Measurements from ENCODE around the gene LPCAT1. TPM values are rescaled to one million over a fixed set of nuclear protein-coding genes. Genes with fewer than 3 reads are reported as not detected.

The LPCAT1 gene
- total RNA-seq, 2 donors from 2014 or later = 53.9 to 54.6 TPM

- no peaks in the 10 kb centered on the region for H3K36me3 ChIP-seq
- ATAC-seq (ENCODE audit: insufficient number of reproducible peaks, low FRiP score, low read depth) = no peak
- no peaks in the 10 kb centered on the region for H3K4me1 ChIP-seq (ENCODE audit: control insufficient read depth in 1 of 2, low read depth in 2 of 2)
- no peaks in the 10 kb centered on the region for H3K9me3 ChIP-seq
- no peak overlapping the region for H3K27ac ChIP-seq
- no peaks in the 10 kb centered on the region for H3K27me3 ChIP-seq (replicated peaks; ENCODE audit: insufficient read depth)
- no peak overlapping the region for H3K4me3 ChIP-seq
- TF ChIP-seq CTCF (IDR thresholded peaks at IDR 0.05) = no peak
- no peak for DNase-seq (ENCODE audit: low spot score)
These were observed 109.3 kb downstream of the LPCAT1 start for GRCh38 chr5:1414311-1415058.

GRCh38 chr5:1413611-1414241 lies 110.0 kb downstream of the LPCAT1 start:
- no peaks in the 10 kb centered on the region for H3K27me3 ChIP-seq (replicated peaks; ENCODE audit: insufficient read depth)
- H3K4me3 ChIP-seq = no peak overlapping the region
- H3K9me3 ChIP-seq = no peaks in the 10 kb centered on the region
- H3K27ac ChIP-seq = no peak overlapping the region
- TF ChIP-seq CTCF (IDR thresholded peaks at IDR 0.05) = no peak
- no peaks in the 10 kb centered on the region for H3K36me3 ChIP-seq
- DNase-seq (ENCODE audit: low spot score) (no peak), ATAC-seq (ENCODE audit: insufficient number of reproducible peaks, low FRiP score, low read depth) (no peak)
- no peaks in the 10 kb centered on the region for H3K4me1 ChIP-seq (ENCODE audit: control insufficient read depth in 1 of 2, low read depth in 2 of 2)

- ATAC-seq (ENCODE audit: insufficient number of reproducible peaks, low FRiP score, low read depth) (no peak), DNase-seq (ENCODE audit: low spot score) (no peak)
- Histone ChIP-seq H3K27ac (no peak overlapping the region), H3K4me1 (ENCODE audit: control insufficient read depth in 1 of 2, low read depth in 2 of 2) (no peaks in the 10 kb centered on the region), H3K27me3 (replicated peaks; ENCODE audit: insufficient read depth) (no peaks in the 10 kb centered on the region), H3K36me3 (no peaks in the 10 kb centered on the region), H3K9me3 (no peaks in the 10 kb centered on the region), H3K4me3 (no peak overlapping the region)
- TF ChIP-seq CTCF (IDR thresholded peaks at IDR 0.05) = no peak
These were observed 110.5 kb downstream of the LPCAT1 start for GRCh38 chr5:1413211-1413610.

- Histone ChIP-seq H3K27ac (no peak overlapping the region), H3K27me3 (replicated peaks; ENCODE audit: insufficient read depth) (no peaks in the 10 kb centered on the region), H3K4me3 (no peak overlapping the region), H3K36me3 (no peaks in the 10 kb centered on the region), H3K9me3 (no peaks in the 10 kb centered on the region), H3K4me1 (ENCODE audit: control insufficient read depth in 1 of 2, low read depth in 2 of 2) (no peaks in the 10 kb centered on the region)
- ATAC-seq (ENCODE audit: insufficient number of reproducible peaks, low FRiP score, low read depth) (no peak), DNase-seq (ENCODE audit: low spot score) (no peak)
- TF ChIP-seq CTCF (IDR thresholded peaks at IDR 0.05) = no peak
These were observed 111.1 kb downstream of the LPCAT1 start for GRCh38 chr5:1412621-1413020.

GRCh38 chr5:1412163-1412562 lies 111.6 kb downstream of the LPCAT1 start:
- Histone ChIP-seq H3K27me3 (replicated peaks; ENCODE audit: insufficient read depth) (no peaks in the 10 kb centered on the region), H3K27ac (no peak overlapping the region), H3K4me1 (ENCODE audit: control insufficient read depth in 1 of 2, low read depth in 2 of 2) (no peaks in the 10 kb centered on the region), H3K4me3 (no peak overlapping the region), H3K9me3 (no peaks in the 10 kb centered on the region), H3K36me3 (no peaks in the 10 kb centered on the region)
- TF ChIP-seq CTCF (IDR thresholded peaks at IDR 0.05) = no peak
- no peak for ATAC-seq (ENCODE audit: insufficient number of reproducible peaks, low FRiP score, low read depth)
- no peak for DNase-seq (ENCODE audit: low spot score)

Other genes with a start within 250 kb of the LPCAT1 start
- not detected for gene TERT, start 228.9 kb downstream of the LPCAT1 start, total RNA-seq
- gene CLPTM1L, start 178.9 kb downstream of the LPCAT1 start, total RNA-seq = 100 to 1,000 TPM; 117 to 155 TPM
- under 1 TPM in 1 of 2 donors, not detected in 1; 0.14 TPM for gene SLC6A3, start 78.5 kb downstream of the LPCAT1 start, total RNA-seq

Data from thoracic aorta (tissue), 2 donors.